ENCODE measurements around the gene GAPVD1.

GAPVD1 gene

GRCh38 chr9:125238127-125238914, 23.3 kb upstream of the GAPVD1 start:
- peak overlapping the region in 3 of 5 donors; percentile 22 to 86 (median 44) for H3K4me3 ChIP-seq (ENCODE audit: low read depth in 1 of 5, low read length in 5 of 5)
- H3K27me3 ChIP-seq (ENCODE audit: control insufficient read depth in 5 of 5, insufficient read depth in 4 of 5, low read length in 5 of 5): no peaks in the 10 kb centered on the region
- no peaks in the 10 kb centered on the region for H3K9me3 ChIP-seq (ENCODE audit: control insufficient read depth in 5 of 5, low read length in 5 of 5)
- H3K9ac ChIP-seq (ENCODE audit: low read length in 5 of 5): peak overlapping the region in 4 of 5 donors; percentile 8 to 39 (median 18)
- H3K36me3 ChIP-seq (ENCODE audit: control insufficient read depth in 5 of 5, insufficient read depth in 5 of 5, low read length in 5 of 5): peaks cover 28 to 56% (median 48%) of the 10 kb centered on the region in 5 donors
- no peak overlapping the region for H3K27ac ChIP-seq (ENCODE audit: low read depth, low read length)
- H3K4me1 ChIP-seq (ENCODE audit: control insufficient read depth in 5 of 5, insufficient read depth in 5 of 5, low read length in 5 of 5): peaks cover 0 to 64% (median 61%) of the 10 kb centered on the region in 5 donors

- H3K27me3 ChIP-seq (ENCODE audit: control insufficient read depth in 5 of 5, insufficient read depth in 4 of 5, low read length in 5 of 5): no peaks in the 10 kb centered on the region
- H3K4me3 ChIP-seq (ENCODE audit: low read depth in 1 of 5, low read length in 5 of 5): peak overlapping the region in 4 of 5 donors; percentile 44 to 99 (median 90)
- peak overlapping the region; percentile 23 for H3K27ac ChIP-seq (ENCODE audit: low read depth, low read length)
- peaks cover 0 to 64% (median 61%) of the 10 kb centered on the region in 5 donors for H3K4me1 ChIP-seq (ENCODE audit: control insufficient read depth in 5 of 5, insufficient read depth in 5 of 5, low read length in 5 of 5)
- no peaks in the 10 kb centered on the region for H3K9me3 ChIP-seq (ENCODE audit: control insufficient read depth in 5 of 5, low read length in 5 of 5)
- peaks cover 28 to 50% (median 42%) of the 10 kb centered on the region in 5 donors for H3K36me3 ChIP-seq (ENCODE audit: control insufficient read depth in 5 of 5, insufficient read depth in 5 of 5, low read length in 5 of 5)
- peak overlapping the region in 3 of 5 donors; percentile 8 to 20 (median 11) for H3K9ac ChIP-seq (ENCODE audit: low read length in 5 of 5)
Observed at GRCh38 chr9:125238915-125239446, 22.6 kb upstream of the GAPVD1 start.

GRCh38 chr9:125239631-125240597, 21.7 kb upstream of the GAPVD1 start:
- Histone ChIP-seq H3K9me3 (ENCODE audit: control insufficient read depth in 5 of 5, low read length in 5 of 5) (no peaks in the 10 kb centered on the region), H3K4me3 (ENCODE audit: low read depth in 1 of 5, low read length in 5 of 5) (peak overlapping the region; percentile 86 to 99 (median 96)), H3K9ac (ENCODE audit: low read length in 5 of 5) (peak overlapping the region; percentile 73 to 99 (median 89)), H3K4me1 (ENCODE audit: control insufficient read depth in 5 of 5, insufficient read depth in 5 of 5, low read length in 5 of 5) (peaks cover 0 to 64% (median 59%) of the 10 kb centered on the region in 5 donors), H3K27me3 (ENCODE audit: control insufficient read depth in 5 of 5, insufficient read depth in 4 of 5, low read length in 5 of 5) (no peaks in the 10 kb centered on the region), H3K27ac (ENCODE audit: low read depth, low read length) (peak overlapping the region; percentile 98), H3K36me3 (ENCODE audit: control insufficient read depth in 5 of 5, insufficient read depth in 5 of 5, low read length in 5 of 5) (peaks cover 28 to 46% (median 38%) of the 10 kb centered on the region in 5 donors)

GRCh38 chr9:125240649-125240999, 21.0 kb upstream of the GAPVD1 start:
- Histone ChIP-seq H3K36me3 (ENCODE audit: control insufficient read depth in 5 of 5, insufficient read depth in 5 of 5, low read length in 5 of 5) (peaks cover 24 to 39% (median 31%) of the 10 kb centered on the region in 5 donors), H3K4me3 (ENCODE audit: low read depth in 1 of 5, low read length in 5 of 5) (peak overlapping the region; percentile 86 to 99 (median 96)), H3K4me1 (ENCODE audit: control insufficient read depth in 5 of 5, insufficient read depth in 5 of 5, low read length in 5 of 5) (peaks cover 0 to 59% (median 52%) of the 10 kb centered on the region in 5 donors), H3K27ac (ENCODE audit: low read depth, low read length) (peak overlapping the region; percentile 98), H3K27me3 (ENCODE audit: control insufficient read depth in 5 of 5, insufficient read depth in 4 of 5, low read length in 5 of 5) (no peaks in the 10 kb centered on the region), H3K9me3 (ENCODE audit: control insufficient read depth in 5 of 5, low read length in 5 of 5) (no peaks in the 10 kb centered on the region), H3K9ac (ENCODE audit: low read length in 5 of 5) (peak overlapping the region; percentile 73 to 99 (median 89))

GRCh38 chr9:125241000-125241862, 20.4 kb upstream of the GAPVD1 start, which contains the start of gene HSPA5:
Gene HSPA5 (minus strand): TSS chr9:125241343. CDS start chr9:125241126, 217 bp downstream.
- H3K27ac ChIP-seq (ENCODE audit: low read depth, low read length): peak within 1 kb of the TSS; percentile 98
- H3K27me3 ChIP-seq (ENCODE audit: control insufficient read depth in 5 of 5, insufficient read depth in 4 of 5, low read length in 5 of 5): no peaks in the 10 kb centered on the region
- H3K4me1 ChIP-seq (ENCODE audit: control insufficient read depth in 5 of 5, insufficient read depth in 5 of 5, low read length in 5 of 5): peaks cover 0 to 53% (median 45%) of the 10 kb centered on the region in 5 donors
- H3K9ac ChIP-seq (ENCODE audit: low read length in 5 of 5): peak within 1 kb of the TSS; percentile 92 to 99 (median 97)
- no peaks in the 10 kb centered on the region for H3K9me3 ChIP-seq (ENCODE audit: control insufficient read depth in 5 of 5, low read length in 5 of 5)
- H3K4me3 ChIP-seq (ENCODE audit: low read depth in 1 of 5, low read length in 5 of 5): peak within 1 kb of the TSS; percentile 86 to 99 (median 99)
- H3K36me3 ChIP-seq (ENCODE audit: control insufficient read depth in 5 of 5, insufficient read depth in 5 of 5, low read length in 5 of 5): peaks cover 18 to 33% (median 27%) of the 10 kb centered on the region in 5 donors

- H3K4me1 ChIP-seq (ENCODE audit: control insufficient read depth in 5 of 5, insufficient read depth in 5 of 5, low read length in 5 of 5): peaks cover 0 to 47% (median 41%) of the 10 kb centered on the region in 5 donors
- no peaks in the 10 kb centered on the region for H3K9me3 ChIP-seq (ENCODE audit: control insufficient read depth in 5 of 5, low read length in 5 of 5)
- H3K4me3 ChIP-seq (ENCODE audit: low read depth in 1 of 5, low read length in 5 of 5): peak overlapping the region; percentile 86 to 99 (median 99)
- H3K36me3 ChIP-seq (ENCODE audit: control insufficient read depth in 5 of 5, insufficient read depth in 5 of 5, low read length in 5 of 5): peaks cover 9 to 24% (median 23%) of the 10 kb centered on the region in 5 donors
- peak overlapping the region; percentile 98 for H3K27ac ChIP-seq (ENCODE audit: low read depth, low read length)
- no peaks in the 10 kb centered on the region for H3K27me3 ChIP-seq (ENCODE audit: control insufficient read depth in 5 of 5, insufficient read depth in 4 of 5, low read length in 5 of 5)
- peak overlapping the region; percentile 92 to 99 (median 97) for H3K9ac ChIP-seq (ENCODE audit: low read length in 5 of 5)
Observed at GRCh38 chr9:125241863-125242739, 19.5 kb upstream of the GAPVD1 start.

- Histone ChIP-seq H3K27me3 (ENCODE audit: control insufficient read depth in 5 of 5, insufficient read depth in 4 of 5, low read length in 5 of 5) (no peaks in the 10 kb centered on the region), H3K36me3 (ENCODE audit: control insufficient read depth in 5 of 5, insufficient read depth in 5 of 5, low read length in 5 of 5) (peaks cover 0 to 7% (median 6%) of the 10 kb centered on the region in 5 donors), H3K4me3 (ENCODE audit: low read depth in 1 of 5, low read length in 5 of 5) (no peak overlapping the region), H3K4me1 (ENCODE audit: control insufficient read depth in 5 of 5, insufficient read depth in 5 of 5, low read length in 5 of 5) (peaks cover 0 to 30% (median 24%) of the 10 kb centered on the region in 5 donors), H3K9me3 (ENCODE audit: control insufficient read depth in 5 of 5, low read length in 5 of 5) (no peaks in the 10 kb centered on the region), H3K9ac (ENCODE audit: low read length in 5 of 5) (no peak overlapping the region), H3K27ac (ENCODE audit: low read depth, low read length) (no peak overlapping the region)
Observed at GRCh38 chr9:125243792-125244260, 17.8 kb upstream of the GAPVD1 start.

GRCh38 chr9:125246261-125246667, 15.4 kb upstream of the GAPVD1 start:
- no peaks in the 10 kb centered on the region for H3K27me3 ChIP-seq (ENCODE audit: control insufficient read depth in 5 of 5, insufficient read depth in 4 of 5, low read length in 5 of 5)
- H3K9ac ChIP-seq (ENCODE audit: low read length in 5 of 5): no peak overlapping the region
- no peak overlapping the region for H3K27ac ChIP-seq (ENCODE audit: low read depth, low read length)
- H3K36me3 ChIP-seq (ENCODE audit: control insufficient read depth in 5 of 5, insufficient read depth in 5 of 5, low read length in 5 of 5): no peaks in the 10 kb centered on the region
- H3K9me3 ChIP-seq (ENCODE audit: control insufficient read depth in 5 of 5, low read length in 5 of 5): no peaks in the 10 kb centered on the region
- no peak overlapping the region for H3K4me3 ChIP-seq (ENCODE audit: low read depth in 1 of 5, low read length in 5 of 5)
- H3K4me1 ChIP-seq (ENCODE audit: control insufficient read depth in 5 of 5, insufficient read depth in 5 of 5, low read length in 5 of 5): peaks cover 0 to 11% (median 9%) of the 10 kb centered on the region in 5 donors
